ENCODE measurements around the gene NLRC3. TPM values are rescaled to one million over a fixed set of nuclear protein-coding genes. Genes with fewer than 3 reads are reported as not detected.

NLRC3 gene
- total RNA-seq, 1 experiment from 2014 or later, result not detected

DNA sequence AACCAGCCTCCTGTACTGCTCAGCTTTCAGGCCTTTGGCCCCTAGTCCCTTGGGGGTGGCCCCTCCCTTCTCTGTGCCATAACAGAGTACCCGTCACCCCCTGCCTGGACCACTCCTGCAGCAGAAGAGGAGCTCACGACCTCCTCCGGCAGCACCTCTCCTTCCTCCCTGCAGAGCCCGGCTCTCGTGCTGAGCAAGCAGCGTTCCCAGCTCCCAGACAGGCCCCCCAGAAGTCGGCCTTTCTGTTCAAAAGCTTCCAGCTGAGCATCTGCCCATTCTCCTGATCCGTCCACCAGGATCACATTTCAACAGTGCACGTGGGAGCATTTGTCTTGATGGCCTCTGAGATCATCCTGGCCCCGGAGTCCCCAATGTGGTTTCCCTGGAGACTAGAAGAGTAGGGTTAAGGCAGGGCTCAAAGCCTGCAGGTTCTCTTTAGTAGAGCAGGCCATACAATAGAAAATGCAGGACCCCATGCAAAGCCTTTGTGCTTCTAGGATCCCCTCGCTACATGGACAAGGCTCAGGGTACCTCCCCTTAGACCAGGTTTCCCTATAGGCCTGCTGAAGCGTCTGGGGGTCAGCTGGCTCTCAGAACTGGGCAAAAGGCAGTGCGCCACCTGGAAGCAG lies 35.6 kb downstream of the NLRC3 start:
- Histone ChIP-seq H3K9me2 (replicated peaks; ENCODE audit: low read length) (no peaks in the 10 kb centered on the region), H4K20me1 (ENCODE audit: low read length) (no peaks in the 10 kb centered on the region), H3K4me1 (ENCODE audit: insufficient read depth, low read length) (no peaks in the 10 kb centered on the region), H3K27ac (ENCODE audit: low read length) (no peak overlapping the region), H3K9me3 (ENCODE audit: low read length) (no peaks in the 10 kb centered on the region), H3K27me3 (ENCODE audit: low read length) (no peaks in the 10 kb centered on the region), H3K4me3 (ENCODE audit: low read length) (no peak overlapping the region), H3K79me2 (ENCODE audit: low read length) (no peaks in the 10 kb centered on the region), H3K36me3 (ENCODE audit: low read depth, low read length) (no peaks in the 10 kb centered on the region), H3K4me2 (ENCODE audit: low read length) (no peak overlapping the region), H3F3A (ENCODE audit: low read length, unreplicated experiment) (no peaks in the 10 kb centered on the region), H3K9ac (ENCODE audit: low read length) (no peak overlapping the region), H2AFZ (ENCODE audit: low read length) (no peak overlapping the region)
- TF ChIP-seq, protein P1, sequence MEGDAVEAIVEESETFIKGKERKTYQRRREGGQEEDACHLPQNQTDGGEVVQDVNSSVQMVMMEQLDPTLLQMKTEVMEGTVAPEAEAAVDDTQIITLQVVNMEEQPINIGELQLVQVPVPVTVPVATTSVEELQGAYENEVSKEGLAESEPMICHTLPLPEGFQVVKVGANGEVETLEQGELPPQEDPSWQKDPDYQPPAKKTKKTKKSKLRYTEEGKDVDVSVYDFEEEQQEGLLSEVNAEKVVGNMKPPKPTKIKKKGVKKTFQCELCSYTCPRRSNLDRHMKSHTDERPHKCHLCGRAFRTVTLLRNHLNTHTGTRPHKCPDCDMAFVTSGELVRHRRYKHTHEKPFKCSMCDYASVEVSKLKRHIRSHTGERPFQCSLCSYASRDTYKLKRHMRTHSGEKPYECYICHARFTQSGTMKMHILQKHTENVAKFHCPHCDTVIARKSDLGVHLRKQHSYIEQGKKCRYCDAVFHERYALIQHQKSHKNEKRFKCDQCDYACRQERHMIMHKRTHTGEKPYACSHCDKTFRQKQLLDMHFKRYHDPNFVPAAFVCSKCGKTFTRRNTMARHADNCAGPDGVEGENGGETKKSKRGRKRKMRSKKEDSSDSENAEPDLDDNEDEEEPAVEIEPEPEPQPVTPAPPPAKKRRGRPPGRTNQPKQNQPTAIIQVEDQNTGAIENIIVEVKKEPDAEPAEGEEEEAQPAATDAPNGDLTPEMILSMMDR (conservative IDR thresholded peaks at IDR 0.05; ENCODE audit: low read depth, low read length), result no peak
- TF ChIP-seq EZH2phosphoT487 (IDR thresholded peaks at IDR 0.05; ENCODE audit: borderline replicate concordance, low read length), result no peak
- no peak for TF ChIP-seq EZH2 (IDR thresholded peaks at IDR 0.05; ENCODE audit: low read length, unreplicated experiment)
- intact Hi-C loops (cut with micrococcal nuclease), result no loop called here
- BruUV-seq (replicated peaks), result no TSS peak
- DNase-seq, result no peak
- no peak for ATAC-seq
- ChIA-PET CTCF (no interaction called here), POLR2A (ENCODE audit: unreplicated experiment) (no interaction called here)

- DNase-seq, result no peak
- TF ChIP-seq, protein P1 (conservative IDR thresholded peaks at IDR 0.05; ENCODE audit: low read depth, low read length), result no peak
- TF ChIP-seq EZH2 (IDR thresholded peaks at IDR 0.05; ENCODE audit: low read length, unreplicated experiment) (no peak), EZH2phosphoT487 (IDR thresholded peaks at IDR 0.05; ENCODE audit: borderline replicate concordance, low read length) (no peak)
- Histone ChIP-seq H3K9ac (ENCODE audit: low read length) (no peak overlapping the region), H3K27ac (ENCODE audit: low read length) (no peak overlapping the region), H4K20me1 (ENCODE audit: low read length) (no peaks in the 10 kb centered on the region), H3K79me2 (ENCODE audit: low read length) (no peaks in the 10 kb centered on the region), H2AFZ (ENCODE audit: low read length) (no peak overlapping the region), H3K4me3 (ENCODE audit: low read length) (no peak overlapping the region), H3K4me2 (ENCODE audit: low read length) (no peak overlapping the region), H3K9me2 (replicated peaks; ENCODE audit: low read length) (no peaks in the 10 kb centered on the region), H3K27me3 (ENCODE audit: low read length) (no peaks in the 10 kb centered on the region), H3K9me3 (ENCODE audit: low read length) (no peaks in the 10 kb centered on the region), H3K36me3 (ENCODE audit: low read depth, low read length) (no peaks in the 10 kb centered on the region), H3K4me1 (ENCODE audit: insufficient read depth, low read length) (no peaks in the 10 kb centered on the region), H3F3A (ENCODE audit: low read length, unreplicated experiment) (no peaks in the 10 kb centered on the region)
- CTCF ChIA-PET, result no interaction called here
- POLR2A ChIA-PET (ENCODE audit: unreplicated experiment), result no interaction called here
- intact Hi-C loops (cut with micrococcal nuclease), result no loop called here
- ATAC-seq, result no peak
- no TSS peak for BruUV-seq (replicated peaks)
Observed at GRCh38 chr16:3538222-3538621, 39.0 kb downstream of the NLRC3 start.

DNA sequence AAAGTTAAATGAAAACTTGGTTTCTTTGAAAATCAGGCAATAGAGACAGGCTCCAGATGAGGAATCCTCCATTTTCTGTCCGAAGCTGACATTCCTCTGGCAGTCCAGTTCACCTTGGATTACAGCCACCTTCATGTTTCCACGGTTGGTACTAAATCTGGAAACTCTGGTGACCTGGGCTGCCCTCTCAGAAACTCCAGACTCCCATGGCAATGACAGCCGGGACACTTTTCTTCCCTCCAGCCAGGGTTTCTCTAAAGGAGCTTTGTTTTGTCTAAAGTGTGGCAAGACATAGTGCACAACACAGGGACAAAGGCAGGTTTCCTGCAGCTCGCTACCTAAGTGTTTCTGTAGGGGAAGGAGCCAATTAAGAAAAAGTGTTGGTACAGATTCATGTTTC lies 40.4 kb downstream of the NLRC3 start:
- H4K20me1 ChIP-seq (ENCODE audit: low read length), result no peaks in the 10 kb centered on the region
- H3F3A ChIP-seq (ENCODE audit: low read length, unreplicated experiment), result no peaks in the 10 kb centered on the region
- H3K36me3 ChIP-seq (ENCODE audit: low read depth, low read length), result no peaks in the 10 kb centered on the region
- no peak overlapping the region for H3K27ac ChIP-seq (ENCODE audit: low read length)
- H3K9me3 ChIP-seq (ENCODE audit: low read length), result no peaks in the 10 kb centered on the region
- no peak for ATAC-seq
- intact Hi-C loops (cut with micrococcal nuclease), result no loop called here
- no TSS peak for BruUV-seq (replicated peaks)
- no peaks in the 10 kb centered on the region for H3K4me1 ChIP-seq (ENCODE audit: insufficient read depth, low read length)
- no peaks in the 10 kb centered on the region for H3K27me3 ChIP-seq (ENCODE audit: low read length)
- no peak overlapping the region for H2AFZ ChIP-seq (ENCODE audit: low read length)
- no peak for DNase-seq
- H3K79me2 ChIP-seq (ENCODE audit: low read length), result no peaks in the 10 kb centered on the region
- no peaks in the 10 kb centered on the region for H3K9me2 ChIP-seq (replicated peaks; ENCODE audit: low read length)
- no peak for TF ChIP-seq EZH2phosphoT487 (IDR thresholded peaks at IDR 0.05; ENCODE audit: borderline replicate concordance, low read length)
- TF ChIP-seq EZH2 (IDR thresholded peaks at IDR 0.05; ENCODE audit: low read length, unreplicated experiment), result no peak
- TF ChIP-seq, protein P1 (conservative IDR thresholded peaks at IDR 0.05; ENCODE audit: low read depth, low read length), result no peak
- H3K9ac ChIP-seq (ENCODE audit: low read length), result no peak overlapping the region
- no peak overlapping the region for H3K4me3 ChIP-seq (ENCODE audit: low read length)
- POLR2A ChIA-PET (ENCODE audit: unreplicated experiment), result no interaction called here
- CTCF ChIA-PET, result no interaction called here
- no peak overlapping the region for H3K4me2 ChIP-seq (ENCODE audit: low read length)

All from PC-3 (cell line).